ENCODE results near the gene SGK2.

SGK2 gene

GRCh38 chr20:43564993-43565757 is 6.3 kb downstream of the SGK2 start:
- H3K9me3 Mint-ChIP-seq, result no peaks in the 10 kb centered on the region
- H3K27ac Mint-ChIP-seq, result no peak overlapping the region
- H3K36me3 Mint-ChIP-seq (ENCODE audit: low read depth), result no peaks in the 10 kb centered on the region
- H3K4me3 Mint-ChIP-seq, result no peak overlapping the region
- H3K4me1 Mint-ChIP-seq (ENCODE audit: low read depth), result no peaks in the 10 kb centered on the region
- no peaks in the 10 kb centered on the region for H3K27me3 Mint-ChIP-seq (ENCODE audit: low read depth)

GRCh38 chr20:43565758-43566104 is 6.9 kb downstream of the SGK2 start:
- H3K27ac Mint-ChIP-seq, result no peak overlapping the region
- no peaks in the 10 kb centered on the region for H3K36me3 Mint-ChIP-seq (ENCODE audit: low read depth)
- no peak overlapping the region for H3K4me3 Mint-ChIP-seq
- no peaks in the 10 kb centered on the region for H3K9me3 Mint-ChIP-seq
- H3K4me1 Mint-ChIP-seq (ENCODE audit: low read depth), result no peaks in the 10 kb centered on the region
- H3K27me3 Mint-ChIP-seq (ENCODE audit: low read depth), result no peaks in the 10 kb centered on the region

GRCh38 chr20:43567477-43567876 is 8.7 kb downstream of the SGK2 start:
- H3K4me3 Mint-ChIP-seq, result no peak overlapping the region
- no peaks in the 10 kb centered on the region for H3K27me3 Mint-ChIP-seq (ENCODE audit: low read depth)
- H3K36me3 Mint-ChIP-seq (ENCODE audit: low read depth), result no peaks in the 10 kb centered on the region
- no peaks in the 10 kb centered on the region for H3K4me1 Mint-ChIP-seq (ENCODE audit: low read depth)
- no peak overlapping the region for H3K27ac Mint-ChIP-seq
- no peaks in the 10 kb centered on the region for H3K9me3 Mint-ChIP-seq

- Mint-ChIP-seq H3K36me3 (ENCODE audit: low read depth) (no peaks in the 10 kb centered on the region), H3K9me3 (no peaks in the 10 kb centered on the region), H3K27me3 (ENCODE audit: low read depth) (no peaks in the 10 kb centered on the region), H3K27ac (no peak overlapping the region), H3K4me3 (no peak overlapping the region), H3K4me1 (ENCODE audit: low read depth) (no peaks in the 10 kb centered on the region)
Observed at GRCh38 chr20:43568706-43569105, 9.9 kb downstream of the SGK2 start.

- H3K36me3 Mint-ChIP-seq (ENCODE audit: low read depth), result no peaks in the 10 kb centered on the region
- no peak overlapping the region for H3K4me3 Mint-ChIP-seq
- no peaks in the 10 kb centered on the region for H3K9me3 Mint-ChIP-seq
- H3K4me1 Mint-ChIP-seq (ENCODE audit: low read depth), result no peaks in the 10 kb centered on the region
- H3K27me3 Mint-ChIP-seq (ENCODE audit: low read depth), result no peaks in the 10 kb centered on the region
- no peak overlapping the region for H3K27ac Mint-ChIP-seq
Observed at GRCh38 chr20:43569282-43569681, 10.5 kb downstream of the SGK2 start.

GRCh38 chr20:43570496-43570895 is 11.7 kb downstream of the SGK2 start:
- Mint-ChIP-seq H3K27me3 (ENCODE audit: low read depth) (no peaks in the 10 kb centered on the region), H3K4me3 (no peak overlapping the region), H3K4me1 (ENCODE audit: low read depth) (no peaks in the 10 kb centered on the region), H3K9me3 (no peaks in the 10 kb centered on the region), H3K27ac (no peak overlapping the region), H3K36me3 (ENCODE audit: low read depth) (no peaks in the 10 kb centered on the region)

- no peaks in the 10 kb centered on the region for H3K4me1 Mint-ChIP-seq (ENCODE audit: low read depth)
- no peaks in the 10 kb centered on the region for H3K27me3 Mint-ChIP-seq (ENCODE audit: low read depth)
- H3K4me3 Mint-ChIP-seq, result no peak overlapping the region
- no peaks in the 10 kb centered on the region for H3K9me3 Mint-ChIP-seq
- H3K36me3 Mint-ChIP-seq (ENCODE audit: low read depth), result no peaks in the 10 kb centered on the region
- no peak overlapping the region for H3K27ac Mint-ChIP-seq
Observed at GRCh38 chr20:43571310-43571709, 12.5 kb downstream of the SGK2 start.

GRCh38 chr20:43571771-43572170 is 12.9 kb downstream of the SGK2 start:
- Mint-ChIP-seq H3K4me3 (no peak overlapping the region), H3K27ac (no peak overlapping the region), H3K9me3 (no peaks in the 10 kb centered on the region)

GRCh38 chr20:43572891-43573290 is 14.1 kb downstream of the SGK2 start:
- Mint-ChIP-seq H3K9me3 (no peaks in the 10 kb centered on the region), H3K4me3 (no peak overlapping the region)

More at GRCh38 chr20:43571771-43572170, 12.9 kb downstream of the SGK2 start:
- Mint-ChIP-seq H3K36me3 (ENCODE audit: low read depth) (no peaks in the 10 kb centered on the region), H3K4me1 (ENCODE audit: low read depth) (no peaks in the 10 kb centered on the region), H3K27me3 (ENCODE audit: low read depth) (no peaks in the 10 kb centered on the region)

GRCh38 chr20:43576108-43576507 is 17.3 kb downstream of the SGK2 start:
- Mint-ChIP-seq H3K27me3 (ENCODE audit: low read depth) (no peaks in the 10 kb centered on the region), H3K9me3 (no peaks in the 10 kb centered on the region), H3K36me3 (ENCODE audit: low read depth) (no peaks in the 10 kb centered on the region), H3K4me1 (ENCODE audit: low read depth) (no peaks in the 10 kb centered on the region), H3K4me3 (no peak overlapping the region), H3K27ac (no peak overlapping the region)

More at GRCh38 chr20:43572891-43573290, 14.1 kb downstream of the SGK2 start:
- Mint-ChIP-seq H3K4me1 (ENCODE audit: low read depth) (no peaks in the 10 kb centered on the region), H3K27me3 (ENCODE audit: low read depth) (no peaks in the 10 kb centered on the region), H3K27ac (no peak overlapping the region), H3K36me3 (ENCODE audit: low read depth) (no peaks in the 10 kb centered on the region)

- H3K27ac Mint-ChIP-seq, result no peak overlapping the region
- H3K36me3 Mint-ChIP-seq (ENCODE audit: low read depth), result no peaks in the 10 kb centered on the region
- H3K4me3 Mint-ChIP-seq, result no peak overlapping the region
- peaks cover 4% of the 10 kb centered on the region for H3K27me3 Mint-ChIP-seq (ENCODE audit: low read depth)
- no peaks in the 10 kb centered on the region for H3K9me3 Mint-ChIP-seq
- no peaks in the 10 kb centered on the region for H3K4me1 Mint-ChIP-seq (ENCODE audit: low read depth)
Observed at GRCh38 chr20:43579861-43580793, 21.3 kb downstream of the SGK2 start.

GRCh38 chr20:43583133-43583864 is 24.5 kb downstream of the SGK2 start:
- H3K27ac Mint-ChIP-seq, result no peak overlapping the region
- no peaks in the 10 kb centered on the region for H3K4me1 Mint-ChIP-seq (ENCODE audit: low read depth)
- no peak overlapping the region for H3K4me3 Mint-ChIP-seq
- no peaks in the 10 kb centered on the region for H3K36me3 Mint-ChIP-seq (ENCODE audit: low read depth)
- peaks cover 4% of the 10 kb centered on the region for H3K27me3 Mint-ChIP-seq (ENCODE audit: low read depth)
- H3K9me3 Mint-ChIP-seq, result no peaks in the 10 kb centered on the region

GRCh38 chr20:43583982-43584432 is 25.2 kb downstream of the SGK2 start:
- H3K36me3 Mint-ChIP-seq (ENCODE audit: low read depth), result no peaks in the 10 kb centered on the region
- no peaks in the 10 kb centered on the region for H3K4me1 Mint-ChIP-seq (ENCODE audit: low read depth)
- H3K4me3 Mint-ChIP-seq, result no peak overlapping the region
- H3K9me3 Mint-ChIP-seq, result no peaks in the 10 kb centered on the region
- peaks cover 4% of the 10 kb centered on the region for H3K27me3 Mint-ChIP-seq (ENCODE audit: low read depth)
- no peak overlapping the region for H3K27ac Mint-ChIP-seq

- H3K4me1 Mint-ChIP-seq (ENCODE audit: low read depth), result no peaks in the 10 kb centered on the region
- H3K36me3 Mint-ChIP-seq (ENCODE audit: low read depth), result no peaks in the 10 kb centered on the region
- no peak overlapping the region for H3K27ac Mint-ChIP-seq
- no peak overlapping the region for H3K4me3 Mint-ChIP-seq
- H3K9me3 Mint-ChIP-seq, result no peaks in the 10 kb centered on the region
- H3K27me3 Mint-ChIP-seq (ENCODE audit: low read depth), result peaks cover 4% of the 10 kb centered on the region
Observed at GRCh38 chr20:43584448-43585136, 25.8 kb downstream of the SGK2 start.

All from T-helper 1 cell treated with Interleukin-12 subunit alpha and Interleukin-12 subunit beta and Interleukin-4 antibody, amounts not matched to agents 30 μg/mL and 1 μg/mL, for 36 hours (primary cell).